SK-N-MC (cell line): Measurements from ENCODE around the gene CADPS2.

Experiments
- EZH2 ChIP-seq: fragments of 200-600 bp; sonication (generic); IDR thresholded peaks from one replicate; pipeline ENCODE4 v1.6.1; 2017; ENCODE audit warnings: antibody characterized with exemption
- POLR2AphosphoS5 ChIP-seq: IDR thresholded peaks from 2 replicates; pipeline ENCODE4 v1.6.1; 2012; ENCODE audit warnings: mild to moderate bottlenecking, low read depth, low read length, borderline replicate concordance

DNA sequence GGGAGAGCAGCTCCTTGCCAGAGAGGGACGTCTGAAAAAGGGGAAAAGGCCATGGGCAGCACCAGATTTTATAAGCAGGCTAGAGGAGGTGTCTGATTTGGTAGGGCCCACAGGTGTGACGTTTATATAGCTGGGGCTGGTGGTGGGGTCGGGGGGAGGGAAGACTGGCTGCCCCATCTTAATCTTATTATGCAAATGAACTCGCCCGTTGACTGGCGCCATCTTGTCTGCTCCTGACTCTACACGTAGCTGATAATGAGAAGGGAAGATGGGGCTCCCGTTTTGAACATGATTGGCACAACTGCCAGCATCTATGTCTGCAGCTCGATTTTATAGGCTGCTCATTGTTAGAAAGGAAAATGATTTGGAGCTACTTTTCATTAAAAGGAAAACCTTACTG, 28.6 kb upstream of the CADPS2 start:
- TF ChIP-seq EZH2 (no peak), POLR2AphosphoS5 (no peak)
